PC-9 (cell line): Measurements from ENCODE around the gene SBNO2. TPM values are rescaled to one million over a fixed set of nuclear protein-coding genes. Genes with fewer than 3 reads are reported as not detected.

Source experiments
- BruUV-seq: library from RNA; stranded (reverse); fragments of 400-500 nt; replicated peaks from 2 replicates; lab custom pipeline; 2021; lab: Mats Ljungman, UMichigan
- CTCF ChIA-PET: fragments of 300-600 bp; sonication (Branson Sonifier 250); formaldehyde crosslinking; loops from one replicate; lab custom pipeline; 2022; ENCODE audit warnings: antibody characterized with exemption; lab: Charles Lee
- POLR2A ChIA-PET: fragments of 300-600 bp; sonication (Branson Sonifier 250); formaldehyde crosslinking; loops from one replicate; lab custom pipeline; 2022; ENCODE audit warnings: antibody characterized with exemption; ENCODE audit not compliant: unreplicated experiment; lab: Charles Lee
- DNase-seq, 2 experiments: peaks; one replicate each; pipeline versions ENCODE4 v3.0.0 to v3.0.0-alpha.2; 2015 to 2022; ENCODE audit warnings: mixed read lengths in 1 of 2
- H2AFZ ChIP-seq: fragments of 200-600 bp; sonication (generic); 2 replicates; pipeline ENCODE4 v1.8.1; 2017; ENCODE audit warnings: antibody characterized with exemption
- H3F3A ChIP-seq: fragments of 200-600 bp; sonication (generic); 2 replicates; pipeline ENCODE4 v1.8.1; 2017; ENCODE audit warnings: antibody characterized with exemption, mild to moderate bottlenecking, low read depth; ENCODE audit not compliant: insufficient read depth
- H3K27ac ChIP-seq: fragments of 200-600 bp; sonication (generic); 2 replicates; pipeline ENCODE4 v1.6.1; 2016; ENCODE audit warnings: mixed run types
- H3K27me3 ChIP-seq: fragments of 200-600 bp; sonication (generic); 2 replicates; pipeline ENCODE4 v1.6.1; 2016; ENCODE audit warnings: low read depth, mixed run types; ENCODE audit not compliant: insufficient read depth
- H3K36me3 ChIP-seq: fragments of 200-600 bp; sonication (generic); 2 replicates; pipeline ENCODE4 v1.6.1; 2016; ENCODE audit warnings: low read depth, mixed run types
- H3K4me1 ChIP-seq: fragments of 200-600 bp; sonication (generic); replicated peaks from 2 replicates; pipeline ENCODE4 v1.6.1; 2016; ENCODE audit warnings: mixed run types; ENCODE audit not compliant: insufficient read depth
- H3K4me2 ChIP-seq: fragments of 200-600 bp; sonication (generic); 2 replicates; pipeline ENCODE4 v1.6.1; 2017; ENCODE audit warnings: mixed run types
- H3K4me3 ChIP-seq: fragments of 200-600 bp; sonication (generic); 2 replicates; pipeline ENCODE4 v1.6.1; 2016; ENCODE audit warnings: mixed run types
- H3K79me2 ChIP-seq: fragments of 200-600 bp; sonication (generic); 2 replicates; pipeline ENCODE4 v1.6.1; 2017; ENCODE audit warnings: low read depth, mixed run types
- H3K9me2 ChIP-seq: fragments of 200-600 bp; sonication (generic); 2 replicates; pipeline ENCODE4 v1.8.1; 2017; ENCODE audit warnings: mild to moderate bottlenecking; ENCODE audit not compliant: insufficient read depth
- H3K9me3 ChIP-seq: fragments of 200-600 bp; sonication (generic); 2 replicates; pipeline ENCODE4 v1.8.1; 2016; ENCODE audit warnings: low read depth; ENCODE audit not compliant: insufficient read depth
- H4K20me1 ChIP-seq: fragments of 200-600 bp; sonication (generic); 2 replicates; pipeline ENCODE4 v1.8.1; 2017; ENCODE audit not compliant: insufficient read depth
- EZH2 ChIP-seq: fragments of 200-600 bp; sonication (generic); IDR thresholded peaks from 2 replicates; pipeline ENCODE4 v1.8.0; 2017; ENCODE audit warnings: antibody characterized with exemption, low read depth
- intact Hi-C: fragments of 100-400 bp; cut with micrococcal nuclease; formaldehyde crosslinking; loops from one replicate; pipeline ENCODE4 v1.10.0; 2022; ENCODE audit not compliant: unreplicated experiment
- total RNA-seq: library from RNA; stranded (reverse); gene quantifications from 2 replicates; pipeline ENCODE4 v1.2.3, GENCODE V29; 2021
- TF ChIP-seq, protein P1 (sequence below): fragments of 200-600 bp; sonication (generic); conservative IDR thresholded peaks from 2 replicates; pipeline ENCODE4 v1.6.1; 2017; ENCODE audit warnings: mixed run types, antibody characterized with exemption, mild to moderate bottlenecking, moderate library complexity

The SBNO2 gene
- total RNA-seq, 1 experiment from 2014 or later = 82.4 TPM

DNA sequence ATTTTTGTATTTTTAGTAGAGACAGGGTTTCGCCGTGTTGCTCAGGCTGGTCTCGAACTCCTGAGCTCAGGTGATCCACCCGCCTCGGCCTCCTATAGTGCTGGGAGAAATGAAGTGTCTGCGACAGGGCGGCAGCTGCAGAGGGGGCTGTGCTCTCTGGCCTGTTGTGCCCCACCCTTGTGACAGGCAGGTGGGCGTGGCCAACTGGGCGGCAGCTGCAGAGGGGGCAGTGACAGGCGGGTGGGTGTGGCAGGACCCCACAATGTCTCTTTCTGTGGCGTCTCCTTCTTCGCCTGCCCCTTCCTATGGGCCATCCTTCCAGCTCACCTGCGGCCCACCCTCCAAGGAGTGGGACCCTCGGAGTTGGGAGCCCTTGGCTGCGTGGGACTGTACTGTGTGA, 43.3 kb upstream of the SBNO2 start:
- Histone ChIP-seq H3K36me3 (no peaks in the 10 kb centered on the region), H3K4me2 (no peak overlapping the region), H3K9me3 (no peaks in the 10 kb centered on the region), H2AFZ (no peak overlapping the region), H3K9me2 (no peaks in the 10 kb centered on the region), H3K4me1 (peaks cover 31% of the 10 kb centered on the region), H3K79me2 (peaks cover 54% of the 10 kb centered on the region), H3F3A (peaks cover 25% of the 10 kb centered on the region), H3K27me3 (no peaks in the 10 kb centered on the region), H3K27ac (peak overlapping the region; percentile 78; the same call in 1 of the 2 replicates), H4K20me1 (peaks cover 24% of the 10 kb centered on the region; the same call in 1 of the 2 replicates), H3K4me3 (no peak overlapping the region)
- TF ChIP-seq, protein P1, sequence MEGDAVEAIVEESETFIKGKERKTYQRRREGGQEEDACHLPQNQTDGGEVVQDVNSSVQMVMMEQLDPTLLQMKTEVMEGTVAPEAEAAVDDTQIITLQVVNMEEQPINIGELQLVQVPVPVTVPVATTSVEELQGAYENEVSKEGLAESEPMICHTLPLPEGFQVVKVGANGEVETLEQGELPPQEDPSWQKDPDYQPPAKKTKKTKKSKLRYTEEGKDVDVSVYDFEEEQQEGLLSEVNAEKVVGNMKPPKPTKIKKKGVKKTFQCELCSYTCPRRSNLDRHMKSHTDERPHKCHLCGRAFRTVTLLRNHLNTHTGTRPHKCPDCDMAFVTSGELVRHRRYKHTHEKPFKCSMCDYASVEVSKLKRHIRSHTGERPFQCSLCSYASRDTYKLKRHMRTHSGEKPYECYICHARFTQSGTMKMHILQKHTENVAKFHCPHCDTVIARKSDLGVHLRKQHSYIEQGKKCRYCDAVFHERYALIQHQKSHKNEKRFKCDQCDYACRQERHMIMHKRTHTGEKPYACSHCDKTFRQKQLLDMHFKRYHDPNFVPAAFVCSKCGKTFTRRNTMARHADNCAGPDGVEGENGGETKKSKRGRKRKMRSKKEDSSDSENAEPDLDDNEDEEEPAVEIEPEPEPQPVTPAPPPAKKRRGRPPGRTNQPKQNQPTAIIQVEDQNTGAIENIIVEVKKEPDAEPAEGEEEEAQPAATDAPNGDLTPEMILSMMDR = no peak
- TF ChIP-seq EZH2 = no peak
- no TSS peak for BruUV-seq
- DNase-seq = no peak
- POLR2A ChIA-PET = no interaction called here
- CTCF ChIA-PET = interaction anchor here (0.6 to 0.8 kb wide), 2 partner anchors 139 to 1602 kb away, joined by 3 to 4 read pairs; no protein-coding TSS in a partner anchor
- intact Hi-C loops = no loop called here

DNA sequence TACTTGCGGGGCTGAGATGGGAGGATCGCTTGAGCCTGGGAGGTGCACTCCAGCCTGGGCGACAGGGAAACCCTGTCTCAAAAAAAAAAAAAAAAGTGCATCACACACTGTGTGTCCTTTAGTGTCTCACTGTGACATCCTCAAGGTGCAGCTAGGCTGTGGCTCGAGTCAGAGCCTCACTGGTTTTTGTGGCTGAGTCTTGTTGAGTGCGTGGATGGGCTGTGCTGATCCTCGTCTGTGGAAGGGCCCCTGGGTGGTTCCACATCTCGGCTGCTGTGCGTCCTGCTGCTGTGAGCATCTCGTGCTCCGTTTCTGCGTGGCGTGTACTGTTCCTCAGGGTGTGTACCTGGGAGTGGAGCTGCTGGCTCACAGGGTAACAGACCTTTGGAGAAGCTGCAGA, 42.7 kb upstream of the SBNO2 start:
- Histone ChIP-seq H2AFZ (no peak overlapping the region), H3K4me3 (no peak overlapping the region), H3K36me3 (no peaks in the 10 kb centered on the region), H3K4me2 (peak overlapping the region; percentile 56), H3K27me3 (no peaks in the 10 kb centered on the region), H3K27ac (peak overlapping the region; percentile 78), H3K4me1 (peaks cover 31% of the 10 kb centered on the region), H3K79me2 (peaks cover 59% of the 10 kb centered on the region), H3K9me2 (no peaks in the 10 kb centered on the region), H3F3A (peaks cover 25% of the 10 kb centered on the region), H4K20me1 (peaks cover 26% of the 10 kb centered on the region; the same call in 1 of the 2 replicates), H3K9me3 (no peaks in the 10 kb centered on the region)
- POLR2A ChIA-PET = no interaction called here
- no peak for DNase-seq
- no TSS peak for BruUV-seq
- intact Hi-C loops = no loop called here
- CTCF ChIA-PET = interaction anchor here (0.6 kb wide), 1 partner anchor 1602 kb away, joined by 4 read pairs; no protein-coding TSS in a partner anchor
- TF ChIP-seq EZH2 = no peak
- TF ChIP-seq, protein P1 = no peak

DNA sequence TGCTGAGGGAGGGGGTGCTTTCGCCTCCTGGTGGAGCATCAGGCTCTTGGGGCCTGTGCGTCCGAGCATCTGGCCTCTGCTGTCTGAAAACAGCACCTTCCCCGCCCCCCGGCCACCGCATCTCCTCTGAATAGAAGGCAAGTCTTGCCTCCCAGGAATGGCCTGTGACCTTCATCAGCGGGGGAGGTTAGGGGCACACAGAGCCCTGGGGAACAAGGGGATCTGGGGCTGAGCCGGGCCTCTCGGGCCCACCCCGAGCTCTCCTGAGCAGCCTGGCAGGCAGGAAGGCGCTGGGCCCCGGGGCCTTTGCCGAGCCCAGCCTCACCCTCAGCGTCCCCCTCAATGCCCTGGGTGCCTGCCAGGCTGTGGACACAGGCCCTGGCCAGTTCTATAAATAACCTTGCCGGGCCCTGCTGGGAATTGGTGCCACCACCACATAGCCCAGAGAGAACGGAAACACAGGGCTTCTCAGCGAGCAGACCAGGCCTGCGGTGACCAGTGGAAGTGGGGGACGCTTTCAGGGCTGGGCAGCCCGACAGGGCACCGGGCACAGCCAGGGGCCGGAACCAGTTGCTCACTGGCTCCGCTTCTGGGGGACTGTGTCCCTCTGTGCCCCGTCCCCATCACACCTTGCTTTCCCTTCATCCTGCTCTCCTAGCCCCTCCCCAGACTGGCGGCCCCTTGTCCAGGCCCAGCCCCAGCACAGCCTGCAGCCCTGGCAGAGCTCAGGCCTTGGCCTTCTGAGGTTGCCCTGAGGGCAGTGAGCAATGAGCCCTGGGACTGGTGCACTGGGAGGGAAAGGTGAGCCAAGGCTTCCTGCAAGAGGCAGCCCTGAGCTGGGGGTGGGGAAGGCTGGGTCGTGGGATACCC, 41.0 kb upstream of the SBNO2 start:
- BruUV-seq = no TSS peak
- Histone ChIP-seq H4K20me1 (peaks cover 29% of the 10 kb centered on the region; the same call in 1 of the 2 replicates), H3K9me3 (no peaks in the 10 kb centered on the region), H3K9me2 (no peaks in the 10 kb centered on the region), H3F3A (peaks cover 25% of the 10 kb centered on the region), H3K79me2 (peaks cover 75% of the 10 kb centered on the region), H3K27me3 (no peaks in the 10 kb centered on the region), H3K4me1 (peaks cover 31% of the 10 kb centered on the region), H2AFZ (no peak overlapping the region), H3K27ac (peak overlapping the region; percentile 83), H3K36me3 (no peaks in the 10 kb centered on the region), H3K4me3 (no peak overlapping the region), H3K4me2 (peak overlapping the region; percentile 53)
- TF ChIP-seq, protein P1 = no peak
- no peak for TF ChIP-seq EZH2
- peak; percentile 60 to 70 for DNase-seq
- CTCF ChIA-PET = interaction anchor here (0.6 kb wide), 1 partner anchor 10 kb away, joined by 3 read pairs; no protein-coding TSS in a partner anchor
- POLR2A ChIA-PET = no interaction called here
- intact Hi-C loops = no loop called here
